ENCODE measurements around the gene LGR6.

Gene LGR6

DNA sequence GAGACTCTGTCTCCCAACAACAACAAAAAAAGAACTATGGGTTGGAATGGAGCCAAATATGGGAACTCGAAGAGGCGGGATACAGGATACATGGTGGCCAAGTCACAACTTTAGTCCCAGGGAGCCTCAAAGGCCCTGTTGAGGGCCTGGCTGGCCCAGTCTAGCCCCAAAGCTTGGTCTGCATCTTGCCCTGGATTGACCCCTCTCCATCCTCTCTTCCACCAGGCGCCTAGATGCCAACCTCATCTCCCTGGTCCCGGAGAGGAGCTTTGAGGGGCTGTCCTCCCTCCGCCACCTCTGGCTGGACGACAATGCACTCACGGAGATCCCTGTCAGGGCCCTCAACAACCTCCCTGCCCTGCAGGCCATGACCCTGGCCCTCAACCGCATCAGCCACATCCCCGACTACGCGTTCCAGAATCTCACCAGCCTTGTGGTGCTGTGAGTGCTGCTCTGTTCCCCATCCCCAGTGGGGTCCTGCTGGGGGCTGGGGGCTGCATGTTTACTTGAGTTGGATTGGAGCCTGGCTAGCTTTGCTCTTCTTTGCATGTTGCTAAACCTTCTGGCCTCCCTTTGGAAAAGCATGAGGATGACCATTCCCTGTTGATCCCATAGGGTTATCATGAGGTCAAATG lies 82.6 kb downstream of the LGR6 start:
- Histone ChIP-seq H3K27me3 (ENCODE audit: insufficient read depth, low read length) (peaks cover 4% of the 10 kb centered on the region), H3K4me2 (ENCODE audit: low read length) (no peak overlapping the region), H3K27ac (ENCODE audit: low read depth, low read length, poor library complexity, severe bottlenecking) (no peak overlapping the region), H3K4me1 (ENCODE audit: insufficient read depth, low read length, severe bottlenecking) (no peaks in the 10 kb centered on the region), H3K4me3 (ENCODE audit: low read depth, low read length, poor library complexity, severe bottlenecking) (no peak overlapping the region), H2AFZ (ENCODE audit: low read length) (no peak overlapping the region), H3K79me2 (ENCODE audit: insufficient read depth, low read length) (no peaks in the 10 kb centered on the region), H3K36me3 (ENCODE audit: insufficient read depth, low read length) (no peaks in the 10 kb centered on the region), H3K9ac (ENCODE audit: low read length) (no peak overlapping the region), H3K9me2 (ENCODE audit: low read depth, low read length) (no peaks in the 10 kb centered on the region), H3K9me3 (ENCODE audit: low read length) (no peaks in the 10 kb centered on the region), H4K20me1 (ENCODE audit: insufficient read depth, low read length) (no peaks in the 10 kb centered on the region), H3F3A (ENCODE audit: insufficient read depth, low read length) (no peaks in the 10 kb centered on the region)
- TF ChIP-seq, protein P1, sequence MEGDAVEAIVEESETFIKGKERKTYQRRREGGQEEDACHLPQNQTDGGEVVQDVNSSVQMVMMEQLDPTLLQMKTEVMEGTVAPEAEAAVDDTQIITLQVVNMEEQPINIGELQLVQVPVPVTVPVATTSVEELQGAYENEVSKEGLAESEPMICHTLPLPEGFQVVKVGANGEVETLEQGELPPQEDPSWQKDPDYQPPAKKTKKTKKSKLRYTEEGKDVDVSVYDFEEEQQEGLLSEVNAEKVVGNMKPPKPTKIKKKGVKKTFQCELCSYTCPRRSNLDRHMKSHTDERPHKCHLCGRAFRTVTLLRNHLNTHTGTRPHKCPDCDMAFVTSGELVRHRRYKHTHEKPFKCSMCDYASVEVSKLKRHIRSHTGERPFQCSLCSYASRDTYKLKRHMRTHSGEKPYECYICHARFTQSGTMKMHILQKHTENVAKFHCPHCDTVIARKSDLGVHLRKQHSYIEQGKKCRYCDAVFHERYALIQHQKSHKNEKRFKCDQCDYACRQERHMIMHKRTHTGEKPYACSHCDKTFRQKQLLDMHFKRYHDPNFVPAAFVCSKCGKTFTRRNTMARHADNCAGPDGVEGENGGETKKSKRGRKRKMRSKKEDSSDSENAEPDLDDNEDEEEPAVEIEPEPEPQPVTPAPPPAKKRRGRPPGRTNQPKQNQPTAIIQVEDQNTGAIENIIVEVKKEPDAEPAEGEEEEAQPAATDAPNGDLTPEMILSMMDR (IDR thresholded peaks at IDR 0.05; ENCODE audit: low read length), result no peak

- H3K4me3 ChIP-seq (ENCODE audit: low read depth, low read length, poor library complexity, severe bottlenecking), result no peak overlapping the region
- H3K9me2 ChIP-seq (ENCODE audit: low read depth, low read length), result no peaks in the 10 kb centered on the region
- H3K27me3 ChIP-seq (ENCODE audit: insufficient read depth, low read length), result peaks cover 4% of the 10 kb centered on the region
- no peaks in the 10 kb centered on the region for H4K20me1 ChIP-seq (ENCODE audit: insufficient read depth, low read length)
- TF ChIP-seq, protein P1 (IDR thresholded peaks at IDR 0.05; ENCODE audit: low read length), result no peak
- no peak for TF ChIP-seq EZH2 (IDR thresholded peaks at IDR 0.05; ENCODE audit: borderline replicate concordance, low read length)
- H3K9ac ChIP-seq (ENCODE audit: low read length), result no peak overlapping the region
- H3K4me1 ChIP-seq (ENCODE audit: insufficient read depth, low read length, severe bottlenecking), result no peaks in the 10 kb centered on the region
- H3K79me2 ChIP-seq (ENCODE audit: insufficient read depth, low read length), result no peaks in the 10 kb centered on the region
- H3F3A ChIP-seq (ENCODE audit: insufficient read depth, low read length), result no peaks in the 10 kb centered on the region
- H3K27ac ChIP-seq (ENCODE audit: low read depth, low read length, poor library complexity, severe bottlenecking), result no peak overlapping the region
- no peak overlapping the region for H2AFZ ChIP-seq (ENCODE audit: low read length)
- no peaks in the 10 kb centered on the region for H3K9me3 ChIP-seq (ENCODE audit: low read length)
- H3K4me2 ChIP-seq (ENCODE audit: low read length), result no peak overlapping the region
- H3K36me3 ChIP-seq (ENCODE audit: insufficient read depth, low read length), result no peaks in the 10 kb centered on the region
Measured at GRCh38 chr1:202276920-202277319, 83.3 kb downstream of the LGR6 start.

GRCh38 chr1:202278751-202279150 lies 85.2 kb downstream of the LGR6 start:
- Histone ChIP-seq H3K9me3 (ENCODE audit: low read length) (no peaks in the 10 kb centered on the region), H3K9me2 (ENCODE audit: low read depth, low read length) (no peaks in the 10 kb centered on the region), H4K20me1 (ENCODE audit: insufficient read depth, low read length) (no peaks in the 10 kb centered on the region), H2AFZ (ENCODE audit: low read length) (no peak overlapping the region), H3K27ac (ENCODE audit: low read depth, low read length, poor library complexity, severe bottlenecking) (no peak overlapping the region), H3K4me2 (ENCODE audit: low read length) (no peak overlapping the region), H3K4me1 (ENCODE audit: insufficient read depth, low read length, severe bottlenecking) (no peaks in the 10 kb centered on the region), H3K9ac (ENCODE audit: low read length) (no peak overlapping the region), H3K79me2 (ENCODE audit: insufficient read depth, low read length) (no peaks in the 10 kb centered on the region), H3K36me3 (ENCODE audit: insufficient read depth, low read length) (no peaks in the 10 kb centered on the region), H3K27me3 (ENCODE audit: insufficient read depth, low read length) (peaks cover 5% of the 10 kb centered on the region), H3F3A (ENCODE audit: insufficient read depth, low read length) (no peaks in the 10 kb centered on the region), H3K4me3 (ENCODE audit: low read depth, low read length, poor library complexity, severe bottlenecking) (no peak overlapping the region)
- TF ChIP-seq EZH2 (IDR thresholded peaks at IDR 0.05; ENCODE audit: borderline replicate concordance, low read length), result no peak
- TF ChIP-seq, protein P1 (IDR thresholded peaks at IDR 0.05; ENCODE audit: low read length), result no peak

All from OCI-LY1 (cell line).